Stomach (tissue), 19 donors: Measurements from ENCODE around the gene THSD1. TPM values are rescaled to one million over a fixed set of nuclear protein-coding genes. Genes with fewer than 3 reads are reported as not detected.
A peak's percentile ranks its signal among the peaks of the same experiment; 100 is the strongest.

Experiments used
- DNase-seq, 2 donors: peaks; one replicate each; pipeline versions ENCODE4 v3.0.0 to v3.0.0-alpha.2; 2013 to 2019
- H3K27ac ChIP-seq, 5 donors: fragments of 200-600 bp in 4 of 5; sonication (generic) in 4 of 5; one replicate each; pipeline ENCODE4 v1.5.1; 2013 to 2019; ENCODE audit warnings: mild to moderate bottlenecking in 1 of 5, moderate library complexity in 1 of 5
- H3K27me3 ChIP-seq, 3 donors: fragments of 200-600 bp; sonication (generic); one replicate each; pipeline ENCODE4 v1.5.1; 2017 to 2019; ENCODE audit warnings: mixed run types in 1 of 3
- H3K36me3 ChIP-seq, 4 donors: fragments of 200-600 bp; sonication (generic); 1 replicate in 3 of 4; 2 replicates in 1 of 4; pipeline ENCODE4 v1.5.1; 2016 to 2019
- H3K4me1 ChIP-seq, 4 donors: fragments of 200-600 bp; sonication (generic); one replicate each; pipeline ENCODE4 v1.5.1; 2016 to 2019
- H3K4me3 ChIP-seq, 4 donors: fragments of 200-600 bp; sonication (generic) in 3 of 4; one replicate each; pipeline ENCODE4 v1.5.1; 2016 to 2019; ENCODE audit warnings: mild to moderate bottlenecking in 1 of 4
- H3K9me3 ChIP-seq, 4 donors: fragments of 200-600 bp; sonication (generic); one replicate each; pipeline ENCODE4 v1.5.1; 2016 to 2019
- EP300 ChIP-seq: sonication (generic); formaldehyde crosslinking; IDR thresholded peaks from one replicate; pipeline ENCODE4 v1.6.1; 2017; ENCODE audit warnings: antibody characterized with exemption
- POLR2A ChIP-seq, 4 donors: fragments of 450-650 bp; IDR thresholded peaks; one replicate each; pipeline ENCODE4 v1.6.1; 2016; ENCODE audit warnings: antibody characterized with exemption in 4 of 4, control low read depth in 2 of 4, mild to moderate bottlenecking in 1 of 4, moderate library complexity in 1 of 4
- POLR2AphosphoS5 ChIP-seq, 3 donors: sonication (generic); formaldehyde crosslinking; IDR thresholded peaks; one replicate each; pipeline ENCODE4 v1.6.1; 2016; ENCODE audit warnings: antibody characterized with exemption in 3 of 3
- WGBS, 5 donors: extraction: QIAGEN DNeasy Blood & Tissue Kit in 3 of 5; methylation state at CpG; one replicate each; pipeline versions ENCODE4 v1.1.5 to v1.1.7; 2013 to 2018; 5-methylcytosine and 5-hydroxymethylcytosine counted together
- intact Hi-C: fragments of 100-400 bp; cut with DNase I; formaldehyde crosslinking; loops from one replicate; pipeline ENCODE4 v1.15.1; 2023; ENCODE audit warnings: low total_unique reads
- long read RNA-seq, 10 donors: transcript quantifications; one replicate each; lab custom pipeline, GENCODE V29; 2026
- polyA plus RNA-seq, 3 donors: library from polyadenylated mRNA; stranded (reverse); fragments of 200-250 nt; gene quantifications; one replicate each; pipeline ENCODE4 v1.2.3, GENCODE V29; 2013
- total RNA-seq, 5 donors: library from RNA; depleted of rRNA; stranded (reverse); fragments of >200 nt; gene quantifications; one replicate each; pipeline versions ENCODE4 v1.1.0 to v1.2.3, GENCODE V29; 2014 to 2016
- TF ChIP-seq, protein P1 (sequence below), 7 experiments: fragments of 450-650 bp in 4 of 7; fragments of 200-600 bp in 3 of 7; sonication (generic) in 3 of 7; IDR thresholded peaks; one replicate each; pipeline ENCODE4 v1.5.1; 2016 to 2019; ENCODE audit warnings: antibody characterized with exemption in 7 of 7, control low read depth in 2 of 7, mild to moderate bottlenecking in 1 of 7
- donor health status: healthy with polysubstance abuse.
- donor health status: Bipolar disorder and iron deficiency.
- donor health status: healthy.

THSD1 gene, protein sequence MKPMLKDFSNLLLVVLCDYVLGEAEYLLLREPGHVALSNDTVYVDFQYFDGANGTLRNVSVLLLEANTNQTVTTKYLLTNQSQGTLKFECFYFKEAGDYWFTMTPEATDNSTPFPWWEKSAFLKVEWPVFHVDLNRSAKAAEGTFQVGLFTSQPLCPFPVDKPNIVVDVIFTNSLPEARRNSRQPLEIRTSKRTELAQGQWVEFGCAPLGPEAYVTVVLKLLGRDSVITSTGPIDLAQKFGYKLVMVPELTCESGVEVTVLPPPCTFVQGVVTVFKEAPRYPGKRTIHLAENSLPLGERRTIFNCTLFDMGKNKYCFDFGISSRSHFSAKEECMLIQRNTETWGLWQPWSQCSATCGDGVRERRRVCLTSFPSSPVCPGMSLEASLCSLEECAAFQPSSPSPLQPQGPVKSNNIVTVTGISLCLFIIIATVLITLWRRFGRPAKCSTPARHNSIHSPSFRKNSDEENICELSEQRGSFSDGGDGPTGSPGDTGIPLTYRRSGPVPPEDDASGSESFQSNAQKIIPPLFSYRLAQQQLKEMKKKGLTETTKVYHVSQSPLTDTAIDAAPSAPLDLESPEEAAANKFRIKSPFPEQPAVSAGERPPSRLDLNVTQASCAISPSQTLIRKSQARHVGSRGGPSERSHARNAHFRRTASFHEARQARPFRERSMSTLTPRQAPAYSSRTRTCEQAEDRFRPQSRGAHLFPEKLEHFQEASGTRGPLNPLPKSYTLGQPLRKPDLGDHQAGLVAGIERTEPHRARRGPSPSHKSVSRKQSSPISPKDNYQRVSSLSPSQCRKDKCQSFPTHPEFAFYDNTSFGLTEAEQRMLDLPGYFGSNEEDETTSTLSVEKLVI
- 1 to 10 TPM in 2 of 5 donors, under 1 TPM in 2, not detected in 1; 0.58 to 8.4 (median 1.7) TPM for total RNA-seq
- polyA plus RNA-seq: 1 to 10 TPM in 2 of 3 donors, under 1 TPM in 1; 0.12 to 2.0 (median 1.1) TPM
- long read RNA-seq, donor 1, partial matches to known transcripts: 0 of 1 reads
- long read RNA-seq, donor 1, other reads (novel, unspliced or antisense): 0 of 1 reads
- long read RNA-seq, donor 2, partial matches to known transcripts: 0 of 1 reads
- long read RNA-seq, donor 2, other reads (novel, unspliced or antisense): 0 of 1 reads
- long read RNA-seq, donor 3: 0 reads
- long read RNA-seq, donor 4: 0 reads
- long read RNA-seq, donor 5, partial matches to known transcripts: 0 of 1 reads
- long read RNA-seq, donor 5, other reads (novel, unspliced or antisense): 0 of 1 reads
- long read RNA-seq, donor 6, partial matches to known transcripts: 6 of 10 reads
- long read RNA-seq, donor 6, other reads (novel, unspliced or antisense): 0 of 10 reads
- long read RNA-seq, donor 7, partial matches to known transcripts: 7 of 11 reads
- long read RNA-seq, donor 7, other reads (novel, unspliced or antisense): 0 of 11 reads
- long read RNA-seq, donor 8: 0 reads
- long read RNA-seq, donor 9: 0 reads
- long read RNA-seq, donor 10: 0 reads

DNA sequence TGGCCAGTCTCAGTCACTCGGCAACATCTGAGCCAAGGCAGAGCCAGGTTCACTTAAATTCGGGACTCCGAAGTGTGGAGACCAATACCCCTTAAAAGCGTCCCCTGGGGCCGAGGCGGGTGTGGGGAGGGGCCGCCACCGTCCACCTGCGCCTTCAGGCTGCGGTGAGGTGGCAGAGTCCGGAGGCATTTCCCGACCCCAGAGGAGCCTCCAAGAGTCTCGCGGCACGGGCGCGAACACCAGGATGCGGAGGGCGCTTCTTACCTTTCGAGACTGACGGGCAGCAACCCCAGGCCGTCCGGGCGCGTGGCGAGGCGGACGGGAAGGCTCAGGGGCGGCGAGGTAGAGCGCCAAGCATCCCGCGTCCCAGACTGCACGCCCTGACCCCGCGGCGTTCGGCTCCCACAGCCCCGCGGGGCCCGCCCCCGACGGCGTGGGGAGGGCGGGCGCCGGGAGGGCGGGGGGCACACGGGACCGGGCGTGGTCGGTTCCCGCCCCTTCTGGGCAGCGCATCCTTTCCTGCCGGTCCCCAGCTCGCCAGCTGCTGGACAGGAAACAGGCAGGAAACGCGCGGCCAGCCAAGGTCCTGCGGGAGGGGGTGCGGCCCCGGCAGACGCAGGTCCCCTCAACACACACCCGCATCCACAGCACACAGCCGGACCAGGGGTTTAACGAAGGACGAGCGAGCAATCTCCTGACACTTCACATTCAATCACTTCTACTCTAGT lies at the start of gene THSD1:
THSD1 (minus strand) TSS at position 406 of the 728 bp plus-strand sequence. CDS start 3,572 bp downstream, outside the sequence.
- Histone ChIP-seq H3K9me3 (no peaks in the 10 kb centered on the region), H3K4me3 (peak within 1 kb of the TSS; percentile 44 to 58 (median 46)), H3K36me3 (peaks cover 0 to 15% (median 5%) of the 10 kb centered on the region in 4 donors), H3K4me1 (peaks cover 0 to 23% (median 16%) of the 10 kb centered on the region in 4 donors), H3K27ac (peak within 1 kb of the TSS in 4 of 5 donors; percentile 7 to 69 (median 49)), H3K27me3 (peaks cover 0 to 36% (median 15%) of the 10 kb centered on the region in 3 donors)
- 2 to 3% (median 2%) methylated on average over 20 to 68 of the region's 68 CpGs for WGBS, 5 donors
- intact Hi-C loops: no loop called here
- no peak for TF ChIP-seq POLR2A (IDR thresholded peaks at IDR 0.05)
- TF ChIP-seq, protein P1, sequence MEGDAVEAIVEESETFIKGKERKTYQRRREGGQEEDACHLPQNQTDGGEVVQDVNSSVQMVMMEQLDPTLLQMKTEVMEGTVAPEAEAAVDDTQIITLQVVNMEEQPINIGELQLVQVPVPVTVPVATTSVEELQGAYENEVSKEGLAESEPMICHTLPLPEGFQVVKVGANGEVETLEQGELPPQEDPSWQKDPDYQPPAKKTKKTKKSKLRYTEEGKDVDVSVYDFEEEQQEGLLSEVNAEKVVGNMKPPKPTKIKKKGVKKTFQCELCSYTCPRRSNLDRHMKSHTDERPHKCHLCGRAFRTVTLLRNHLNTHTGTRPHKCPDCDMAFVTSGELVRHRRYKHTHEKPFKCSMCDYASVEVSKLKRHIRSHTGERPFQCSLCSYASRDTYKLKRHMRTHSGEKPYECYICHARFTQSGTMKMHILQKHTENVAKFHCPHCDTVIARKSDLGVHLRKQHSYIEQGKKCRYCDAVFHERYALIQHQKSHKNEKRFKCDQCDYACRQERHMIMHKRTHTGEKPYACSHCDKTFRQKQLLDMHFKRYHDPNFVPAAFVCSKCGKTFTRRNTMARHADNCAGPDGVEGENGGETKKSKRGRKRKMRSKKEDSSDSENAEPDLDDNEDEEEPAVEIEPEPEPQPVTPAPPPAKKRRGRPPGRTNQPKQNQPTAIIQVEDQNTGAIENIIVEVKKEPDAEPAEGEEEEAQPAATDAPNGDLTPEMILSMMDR (IDR thresholded peaks at IDR 0.05): no peak
- no peak for TF ChIP-seq EP300
- peak in 1 of 3 donors; percentile 40 for TF ChIP-seq POLR2AphosphoS5 (IDR thresholded peaks at IDR 0.05)
- DNase-seq: peak; percentile 38 to 79

DNA sequence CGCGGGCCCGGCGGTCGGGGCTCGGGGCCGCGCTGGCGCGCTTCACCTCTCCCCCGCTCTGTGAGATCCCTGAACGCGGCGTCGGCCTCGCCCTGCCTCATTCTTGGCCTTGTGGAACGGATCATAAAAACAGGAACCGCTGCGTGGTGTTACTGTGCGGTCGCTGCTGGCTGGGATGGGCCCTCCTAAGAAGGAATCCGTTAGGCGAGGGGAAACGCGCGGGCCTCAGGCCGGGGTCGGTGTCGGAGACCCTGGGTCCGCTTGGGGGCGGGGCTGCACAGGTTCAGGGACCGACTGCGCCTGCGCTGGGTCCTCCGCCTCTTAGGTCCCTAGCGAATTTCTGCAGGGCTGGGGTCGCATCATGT lies 49.7 kb upstream of the THSD1 start:
- Histone ChIP-seq H3K27ac (peak overlapping the region; percentile 88 to 97 (median 90)), H3K4me3 (peak overlapping the region; percentile 71 to 96 (median 81)), H3K36me3 (peaks cover 0 to 8% (median 0%) of the 10 kb centered on the region in 4 donors), H3K9me3 (no peaks in the 10 kb centered on the region), H3K27me3 (no peaks in the 10 kb centered on the region), H3K4me1 (peaks cover 13 to 45% (median 22%) of the 10 kb centered on the region in 4 donors)
- 0 to 1% (median 0%) methylated on average over 19 to 37 of the region's 37 CpGs for WGBS, 5 donors
- peak; percentile 65 to 93 for DNase-seq
- TF ChIP-seq EP300: no peak
- intact Hi-C loops: no loop called here

DNA sequence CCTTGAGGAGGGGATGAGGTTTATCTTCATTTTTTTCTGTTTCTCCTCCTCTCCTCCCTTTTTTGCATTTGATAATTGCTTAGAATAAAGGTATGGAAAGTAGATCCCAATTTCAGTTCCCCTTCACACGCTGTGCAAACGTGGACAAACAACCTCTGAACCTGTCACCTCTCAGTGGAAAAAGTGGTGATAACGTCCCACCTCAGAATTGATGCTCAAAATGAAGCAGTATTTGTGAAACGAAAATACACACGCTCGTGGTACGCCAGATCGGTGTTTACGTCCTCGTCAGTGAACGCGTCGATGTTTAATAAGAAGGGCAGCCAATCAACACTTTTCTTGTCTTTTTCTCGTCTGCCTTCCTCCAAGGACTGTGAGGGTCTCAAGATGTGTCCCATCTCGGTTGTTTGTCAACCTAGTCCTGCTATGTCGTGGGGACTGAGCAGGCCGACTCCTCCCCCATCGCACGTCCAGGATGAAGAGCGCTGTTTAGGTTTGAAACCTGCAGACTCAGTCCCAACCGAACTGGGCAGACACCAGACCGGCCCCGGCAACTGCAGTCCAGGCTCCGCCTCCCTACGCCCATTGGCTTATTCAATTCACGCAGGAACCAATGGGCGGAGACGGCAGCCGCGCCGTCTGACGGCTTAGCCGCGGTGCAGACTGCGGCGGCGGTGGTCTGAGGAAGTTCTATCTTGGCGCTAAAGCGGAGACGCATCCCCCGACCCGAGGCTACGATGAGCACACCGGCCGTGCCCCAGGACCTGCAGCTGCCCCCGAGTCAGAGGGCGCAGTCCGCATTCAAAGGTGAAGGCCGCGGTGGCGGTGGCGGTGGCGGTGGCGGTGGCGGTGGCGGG lies 49.1 kb upstream of the THSD1 start, which contains the start of gene CKAP2:
CKAP2 (plus strand) TSS at position 659 of the 857 bp plus-strand sequence; CDS start at position 738, 79 bp downstream.
- Histone ChIP-seq H3K4me3 (peak within 1 kb of the TSS; percentile 71 to 96 (median 81)), H3K9me3 (no peaks in the 10 kb centered on the region), H3K27ac (peak within 1 kb of the TSS; percentile 88 to 97 (median 90)), H3K27me3 (no peaks in the 10 kb centered on the region), H3K36me3 (peaks cover 0 to 7% (median 0%) of the 10 kb centered on the region in 4 donors), H3K4me1 (peaks cover 13 to 46% (median 23%) of the 10 kb centered on the region in 4 donors)
- peak; percentile 94 to 98 for DNase-seq
- intact Hi-C loops: no loop called here
- TF ChIP-seq POLR2AphosphoS5 (IDR thresholded peaks at IDR 0.05) (peak; percentile 5 to 77 (median 74)), POLR2A (IDR thresholded peaks at IDR 0.05) (peak in 1 of 4 donors; percentile 71), EP300 (no peak)
- TF ChIP-seq, protein P1 (IDR thresholded peaks at IDR 0.05): no peak
- WGBS, 5 donors: 0 to 1% (median 0%) methylated on average over 37 to 55 of the region's 56 CpGs
